NCI-H187 (cell line): ENCODE results near the gene TMEM107.

Experiments used
- DNase-seq, 2 experiments: peaks; one replicate each; lab custom pipeline; 2025; lab: John Stamatoyannopoulos, UW

The TMEM107 gene

GRCh38 chr17:8150194-8151119, 25.7 kb downstream of the TMEM107 start:
- no peak for DNase-seq

GRCh38 chr17:8149419-8150193, 26.6 kb downstream of the TMEM107 start:
- no peak for DNase-seq

GRCh38 chr17:8148560-8148959, 27.6 kb downstream of the TMEM107 start:
- DNase-seq: no peak

GRCh38 chr17:8147805-8148404, 28.3 kb downstream of the TMEM107 start:
- DNase-seq: no peak

GRCh38 chr17:8147141-8147804, 28.9 kb downstream of the TMEM107 start:
- DNase-seq: no peak

- DNase-seq: no peak
Measured at GRCh38 chr17:8146381-8147140, 29.6 kb downstream of the TMEM107 start.

- DNase-seq: no peak
Measured at GRCh38 chr17:8145811-8146210, 30.4 kb downstream of the TMEM107 start.

GRCh38 chr17:8144401-8145231, 31.6 kb downstream of the TMEM107 start:
- DNase-seq: no peak

GRCh38 chr17:8143581-8144400, 32.4 kb downstream of the TMEM107 start:
- DNase-seq: no peak

- DNase-seq: no peak
Measured at GRCh38 chr17:8142887-8143580, 33.1 kb downstream of the TMEM107 start.

- DNase-seq: no peak
Measured at GRCh38 chr17:8142158-8142886, 33.9 kb downstream of the TMEM107 start.

GRCh38 chr17:8141741-8142140, 34.4 kb downstream of the TMEM107 start:
- no peak for DNase-seq

GRCh38 chr17:8141045-8141444, 35.1 kb downstream of the TMEM107 start:
- DNase-seq: no peak

GRCh38 chr17:8140065-8141029, 35.8 kb downstream of the TMEM107 start:
- DNase-seq: no peak

- DNase-seq: peak; percentile 77 to 91
Measured at GRCh38 chr17:8138672-8139371, 37.4 kb downstream of the TMEM107 start.

- DNase-seq: no peak
Measured at GRCh38 chr17:8138374-8138671, 37.9 kb downstream of the TMEM107 start.
